Mesenchymal stem cell (in vitro differentiated cells and primary cell): ENCODE results near the gene GNG4.
A peak's percentile ranks its signal among the peaks of the same experiment; 100 is the strongest.

Experiments
- DNase-seq: peaks from one replicate; pipeline ENCODE4 v3.0.0-alpha.2; 2013
- H2AFZ ChIP-seq: one replicate; pipeline ENCODE4 v1.6.1; 2013; ENCODE audit warnings: low read depth, mild to moderate bottlenecking, control low read depth, inconsistent platforms, low read length, moderate library complexity
- H2AK5ac ChIP-seq: 2 replicates; pipeline ENCODE4 v1.6.1; 2013; ENCODE audit warnings: low read length, moderate library complexity, mild to moderate bottlenecking, inconsistent platforms; ENCODE audit not compliant: severe bottlenecking
- H2BK120ac ChIP-seq: one replicate; pipeline ENCODE4 v1.6.1; 2013; ENCODE audit warnings: low read depth, mild to moderate bottlenecking, inconsistent platforms, low read length, moderate library complexity
- H2BK12ac ChIP-seq, 2 experiments: one replicate each; pipeline ENCODE4 v1.6.1; 2013; ENCODE audit warnings: inconsistent platforms in 2 of 2, low read length in 2 of 2, mild to moderate bottlenecking in 2 of 2, moderate library complexity in 2 of 2, control low read depth in 1 of 2
- H2BK15ac ChIP-seq: one replicate; pipeline ENCODE4 v1.6.1; 2013; ENCODE audit warnings: mild to moderate bottlenecking, low read depth, inconsistent platforms; ENCODE audit not compliant: poor library complexity, severe bottlenecking
- H2BK5ac ChIP-seq: 2 replicates; pipeline ENCODE4 v1.6.1; 2013; ENCODE audit warnings: low read depth, mild to moderate bottlenecking, low read length, control low read depth, inconsistent platforms; ENCODE audit not compliant: poor library complexity, severe bottlenecking
- H3K14ac ChIP-seq, 2 experiments: one replicate each; pipeline ENCODE4 v1.6.1; 2013; ENCODE audit warnings: inconsistent platforms in 2 of 2, low read length in 2 of 2, control low read depth in 1 of 2, mild to moderate bottlenecking in 1 of 2, moderate library complexity in 1 of 2
- H3K18ac ChIP-seq, 2 experiments: one replicate each; pipeline ENCODE4 v1.6.1; 2013; ENCODE audit warnings: inconsistent platforms in 2 of 2, low read length in 2 of 2, control low read depth in 1 of 2, low read depth in 1 of 2, mild to moderate bottlenecking in 1 of 2
- H3K23ac ChIP-seq, 2 experiments: one replicate each; pipeline ENCODE4 v1.6.1; 2013; ENCODE audit warnings: inconsistent platforms in 2 of 2, low read length in 2 of 2, mild to moderate bottlenecking in 2 of 2, moderate library complexity in 2 of 2, control low read depth in 1 of 2
- H3K27ac ChIP-seq: 2 replicates; pipeline ENCODE4 v1.5.1; 2013; ENCODE audit warnings: mild to moderate bottlenecking, moderate library complexity, low read length, control low read depth, inconsistent platforms; ENCODE audit not compliant: poor library complexity, severe bottlenecking
- H3K27me3 ChIP-seq, 2 experiments: 2 replicates each; pipeline versions ENCODE4 v1.6.1 to v1.7.0; 2013; ENCODE audit warnings: low read length in 2 of 2, mild to moderate bottlenecking in 2 of 2, moderate library complexity in 2 of 2, control low read depth in 1 of 2, inconsistent platforms in 1 of 2; ENCODE audit not compliant: control insufficient read depth in 1 of 2, insufficient read depth in 1 of 2
- H3K36me3 ChIP-seq, 2 experiments: 2 replicates each; pipeline versions ENCODE4 v1.6.1 to v1.7.0; 2013; ENCODE audit warnings: low read length in 2 of 2, control low read depth in 1 of 2, inconsistent platforms in 1 of 2, low read depth in 1 of 2, mild to moderate bottlenecking in 1 of 2; ENCODE audit not compliant: insufficient read depth in 2 of 2, control insufficient read depth in 1 of 2
- H3K4ac ChIP-seq, 2 experiments: one replicate each; pipeline ENCODE4 v1.6.1; 2013; ENCODE audit warnings: inconsistent platforms in 2 of 2, low read length in 2 of 2, mild to moderate bottlenecking in 2 of 2, moderate library complexity in 2 of 2, control low read depth in 1 of 2, low read depth in 1 of 2
- H3K4me1 ChIP-seq: 2 replicates; pipeline ENCODE4 v1.6.1; 2013; ENCODE audit warnings: low read depth, low read length, control low read depth; ENCODE audit not compliant: control insufficient read depth, insufficient read depth
- H3K4me2 ChIP-seq: 2 replicates; pipeline ENCODE4 v1.6.1; 2013; ENCODE audit warnings: low read length, mild to moderate bottlenecking, inconsistent platforms; ENCODE audit not compliant: poor library complexity, severe bottlenecking
- H3K4me3 ChIP-seq, 2 experiments: 2 replicates each; pipeline versions ENCODE4 v1.5.1 to v1.7.0; 2013; ENCODE audit warnings: low read length in 2 of 2, mild to moderate bottlenecking in 2 of 2, control low read depth in 1 of 2, low read depth in 1 of 2; ENCODE audit not compliant: insufficient read depth in 1 of 2
- H3K79me1 ChIP-seq: replicated peaks from 2 replicates; pipeline ENCODE4 v1.6.1; 2013; ENCODE audit warnings: mild to moderate bottlenecking, control low read depth, low read length, inconsistent platforms; ENCODE audit not compliant: poor library complexity, severe bottlenecking
- H3K9ac ChIP-seq: 2 replicates; pipeline ENCODE4 v1.7.0; 2013; ENCODE audit warnings: mild to moderate bottlenecking, low read length, moderate library complexity
- H3K9me3 ChIP-seq: 2 replicates; pipeline ENCODE4 v1.7.0; 2013; ENCODE audit warnings: mild to moderate bottlenecking, low read length; ENCODE audit not compliant: control insufficient read depth
- H4K8ac ChIP-seq: one replicate; pipeline ENCODE4 v1.6.1; 2013; ENCODE audit warnings: inconsistent platforms, mild to moderate bottlenecking, low read length, moderate library complexity
- H4K91ac ChIP-seq: one replicate; pipeline ENCODE4 v1.6.1; 2013; ENCODE audit warnings: mild to moderate bottlenecking, low read length, inconsistent platforms
- WGBS: methylation state at CpG from one replicate; pipeline ENCODE4 v1.1.7; 2013; ENCODE audit warnings: mixed read lengths; 5-methylcytosine and 5-hydroxymethylcytosine counted together

The GNG4 gene

GRCh38 chr1:235601104-235601503 is 48.5 kb downstream of the GNG4 start:
- no peak overlapping the region for H2AK5ac ChIP-seq
- H3K14ac ChIP-seq = no peak overlapping the region
- H3K79me1 ChIP-seq = no peaks in the 10 kb centered on the region
- no peak overlapping the region for H3K4ac ChIP-seq
- no peak overlapping the region for H4K91ac ChIP-seq
- H3K36me3 ChIP-seq = no peaks in the 10 kb centered on the region
- no peak overlapping the region for H4K8ac ChIP-seq
- H3K4me2 ChIP-seq = no peak overlapping the region
- no peak overlapping the region for H3K23ac ChIP-seq
- 76% methylated on average over 5 of the region's 5 CpGs for WGBS
- H3K9me3 ChIP-seq = no peaks in the 10 kb centered on the region
- no peak overlapping the region for H3K27ac ChIP-seq
- no peak overlapping the region for H2BK5ac ChIP-seq
- peaks cover 4 to 25% of the 10 kb centered on the region in 2 experiments for H3K27me3 ChIP-seq
- H3K4me3 ChIP-seq = no peak overlapping the region
- DNase-seq = no peak
- no peak overlapping the region for H3K18ac ChIP-seq
- H3K4me1 ChIP-seq = no peaks in the 10 kb centered on the region
- H3K9ac ChIP-seq = no peak overlapping the region
- no peak overlapping the region for H2AFZ ChIP-seq
- H2BK120ac ChIP-seq = no peak overlapping the region
- H2BK12ac ChIP-seq = no peak overlapping the region
- H2BK15ac ChIP-seq = no peak overlapping the region

DNA sequence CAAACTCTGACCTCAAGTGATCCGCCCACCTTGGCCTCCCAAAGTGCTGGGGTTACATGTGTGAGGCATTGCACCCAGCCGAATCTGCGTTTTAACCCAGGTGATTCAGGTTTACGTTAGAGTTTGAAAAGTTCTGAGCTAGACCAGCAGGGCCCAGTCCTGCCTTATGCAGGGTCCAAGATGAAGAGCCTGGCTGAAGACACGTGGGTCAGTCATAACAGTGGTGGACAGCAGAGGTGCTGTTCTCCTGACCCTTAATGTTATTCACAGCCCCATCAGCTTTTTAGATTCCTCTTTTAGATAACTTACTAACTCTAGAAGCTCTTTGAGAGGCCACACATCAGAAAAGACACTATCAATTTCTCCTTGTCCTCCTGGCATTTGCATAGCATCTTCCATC is 50.0 kb downstream of the GNG4 start:
- H3K23ac ChIP-seq = no peak overlapping the region
- no peak overlapping the region for H4K8ac ChIP-seq
- H2BK5ac ChIP-seq = no peak overlapping the region
- no peaks in the 10 kb centered on the region for H3K4me1 ChIP-seq
- H2BK12ac ChIP-seq = no peak overlapping the region
- H2AFZ ChIP-seq = no peak overlapping the region
- H3K36me3 ChIP-seq = no peaks in the 10 kb centered on the region
- H3K9ac ChIP-seq = no peak overlapping the region
- H4K91ac ChIP-seq = no peak overlapping the region
- no peak overlapping the region for H3K18ac ChIP-seq
- DNase-seq = no peak
- H3K27ac ChIP-seq = no peak overlapping the region
- H2AK5ac ChIP-seq = no peak overlapping the region
- no peak overlapping the region for H3K4me2 ChIP-seq
- no peaks in the 10 kb centered on the region for H3K79me1 ChIP-seq
- WGBS = 88% methylated on average over 5 of the region's 5 CpGs
- H2BK15ac ChIP-seq = no peak overlapping the region
- no peak overlapping the region for H3K14ac ChIP-seq
- H3K27me3 ChIP-seq = peaks cover 3 to 32% of the 10 kb centered on the region in 2 experiments
- no peak overlapping the region for H3K4ac ChIP-seq
- no peaks in the 10 kb centered on the region for H3K9me3 ChIP-seq
- no peak overlapping the region for H2BK120ac ChIP-seq
- H3K4me3 ChIP-seq = no peak overlapping the region

DNA sequence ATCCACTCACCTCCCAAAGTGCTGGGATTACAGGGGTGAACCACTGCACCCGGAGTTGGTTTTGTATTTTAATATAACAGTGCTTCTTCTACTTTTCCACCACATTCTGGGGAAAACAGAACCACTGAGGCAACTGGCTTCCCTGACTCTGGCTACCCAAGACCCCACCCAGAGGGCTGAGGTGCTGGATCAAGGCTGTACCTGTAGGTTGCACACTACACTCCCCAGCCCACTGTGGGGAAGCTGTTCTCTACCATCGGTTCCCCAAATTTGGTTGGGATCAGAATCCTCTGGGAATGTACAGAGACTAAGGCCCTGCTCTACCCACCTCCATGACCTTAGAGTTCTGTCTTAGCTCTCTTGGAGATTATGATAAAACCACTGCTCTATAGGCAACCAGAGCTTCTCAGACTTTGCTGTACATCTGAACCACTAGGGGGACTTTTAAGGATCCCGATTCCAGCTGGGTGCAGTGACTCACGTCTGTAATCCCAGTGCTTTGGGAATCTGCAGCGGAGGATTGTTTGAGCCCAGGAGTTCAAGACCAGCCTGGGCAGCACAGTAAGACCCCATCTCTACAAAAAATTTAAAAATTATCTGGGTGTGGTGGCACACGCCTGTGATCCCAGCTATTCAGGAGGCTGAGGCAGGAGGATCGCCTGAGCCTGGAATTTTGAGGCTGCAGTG is 51.6 kb downstream of the GNG4 start:
- peak; percentile 55 for DNase-seq
- Histone ChIP-seq H3K4me1 (no peaks in the 10 kb centered on the region), H4K91ac (no peak overlapping the region), H3K27ac (no peak overlapping the region), H3K9ac (no peak overlapping the region), H2AK5ac (no peak overlapping the region), H3K79me1 (no peaks in the 10 kb centered on the region), H3K4me2 (no peak overlapping the region), H3K18ac (no peak overlapping the region), H2BK5ac (no peak overlapping the region), H2BK120ac (no peak overlapping the region), H3K4me3 (no peak overlapping the region), H2BK12ac (no peak overlapping the region), H4K8ac (no peak overlapping the region), H3K4ac (no peak overlapping the region), H2AFZ (no peak overlapping the region), H3K9me3 (no peaks in the 10 kb centered on the region), H3K27me3 (peaks cover 3 to 24% of the 10 kb centered on the region in 2 experiments), H2BK15ac (no peak overlapping the region), H3K14ac (no peak overlapping the region), H3K36me3 (no peaks in the 10 kb centered on the region), H3K23ac (no peak overlapping the region)
- WGBS = 58% methylated on average over 6 of the region's 7 CpGs

- no peaks in the 10 kb centered on the region for H3K36me3 ChIP-seq
- no peak overlapping the region for H2BK15ac ChIP-seq
- H3K4me1 ChIP-seq = no peaks in the 10 kb centered on the region
- H3K18ac ChIP-seq = no peak overlapping the region
- H3K14ac ChIP-seq = no peak overlapping the region
- H3K9me3 ChIP-seq = no peaks in the 10 kb centered on the region
- WGBS = 84% methylated on average over 5 of the region's 8 CpGs
- H2BK5ac ChIP-seq = no peak overlapping the region
- H3K4ac ChIP-seq = no peak overlapping the region
- no peak overlapping the region for H3K23ac ChIP-seq
- H2AFZ ChIP-seq = no peak overlapping the region
- H2AK5ac ChIP-seq = no peak overlapping the region
- DNase-seq = no peak
- no peak overlapping the region for H2BK12ac ChIP-seq
- H3K4me2 ChIP-seq = no peak overlapping the region
- no peaks in the 10 kb centered on the region for H3K79me1 ChIP-seq
- no peak overlapping the region for H2BK120ac ChIP-seq
- H4K8ac ChIP-seq = no peak overlapping the region
- H3K27ac ChIP-seq = no peak overlapping the region
- no peak overlapping the region for H4K91ac ChIP-seq
- no peak overlapping the region for H3K9ac ChIP-seq
- no peak overlapping the region for H3K4me3 ChIP-seq
- H3K27me3 ChIP-seq = peaks cover 3 to 35% of the 10 kb centered on the region in 2 experiments
Measured at GRCh38 chr1:235595079-235595478, 54.5 kb downstream of the GNG4 start.
